AML-193 (cell line): ENCODE data around the gene STAT5B.
A peak's percentile ranks its signal among the peaks of the same experiment; 100 is the strongest.

Experiments used
- DNase-seq, 2 experiments: peaks; one replicate each; lab custom pipeline; 2025; lab: John Stamatoyannopoulos, UW

Gene STAT5B

GRCh38 chr17:42179911-42180410, 96.2 kb downstream of the STAT5B start:
- no peak for DNase-seq

DNA sequence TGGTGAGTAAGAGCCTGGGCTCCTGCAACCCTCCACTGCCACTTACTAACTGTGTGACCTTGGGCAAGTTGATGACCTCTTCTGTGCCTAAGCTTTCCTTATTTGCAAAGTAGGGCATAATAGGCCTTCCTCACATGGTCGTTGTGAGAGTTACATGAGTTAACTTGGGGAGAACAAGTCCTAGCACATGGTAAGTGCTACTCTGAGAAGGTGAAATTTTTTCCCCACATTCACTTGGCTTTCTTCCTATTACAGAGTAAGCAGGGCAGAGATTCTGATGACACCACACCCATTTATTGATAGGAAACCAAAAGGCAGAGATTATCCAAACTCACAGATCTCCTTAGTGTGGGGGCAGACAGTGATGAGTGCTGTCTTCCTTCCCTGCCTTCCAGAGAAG, 96.9 kb downstream of the STAT5B start:
- DNase-seq: no peak

DNA sequence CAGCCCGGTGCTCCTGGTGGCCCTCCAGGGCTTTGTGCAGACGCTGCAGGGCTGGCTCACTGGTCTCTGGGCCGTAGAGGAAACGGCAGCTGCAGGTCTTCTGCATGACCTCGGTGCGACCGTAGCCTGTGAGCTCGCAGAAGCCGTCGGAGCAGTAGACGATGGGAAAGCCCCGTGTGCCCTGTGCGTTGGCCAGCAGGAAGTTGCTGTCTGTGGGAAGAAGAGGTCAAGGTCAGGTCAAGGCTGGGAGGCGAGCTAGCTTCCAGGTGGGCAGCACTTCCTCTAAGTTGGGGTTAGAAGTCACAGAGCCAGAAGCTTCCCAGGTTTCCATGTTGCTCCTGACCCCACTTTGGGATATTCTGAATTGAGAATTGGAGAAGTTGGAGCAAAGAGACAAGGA, 97.4 kb downstream of the STAT5B start:
- no peak for DNase-seq

DNA sequence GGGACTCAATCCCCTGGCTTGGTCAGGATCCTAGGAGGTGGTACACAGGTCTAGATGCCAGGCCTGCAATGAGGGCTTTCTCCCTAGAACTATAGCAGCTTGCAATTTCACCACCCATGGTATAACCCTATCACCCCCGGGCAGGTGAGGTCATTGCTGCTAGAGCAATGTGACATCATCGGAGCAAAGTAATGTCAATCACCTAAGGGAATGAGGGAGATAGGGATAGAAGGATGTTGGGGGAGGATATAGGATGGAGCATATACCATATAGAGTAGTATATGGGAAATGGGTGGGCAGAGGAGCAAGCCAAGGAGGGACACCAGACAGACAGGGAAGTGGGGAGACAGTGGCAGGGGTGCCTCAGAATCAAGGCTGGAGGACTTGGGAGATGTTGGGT, 98.5 kb downstream of the STAT5B start:
- DNase-seq: no peak

- no peak for DNase-seq
Measured at GRCh38 chr17:42174126-42174783, 101.9 kb downstream of the STAT5B start.

DNA sequence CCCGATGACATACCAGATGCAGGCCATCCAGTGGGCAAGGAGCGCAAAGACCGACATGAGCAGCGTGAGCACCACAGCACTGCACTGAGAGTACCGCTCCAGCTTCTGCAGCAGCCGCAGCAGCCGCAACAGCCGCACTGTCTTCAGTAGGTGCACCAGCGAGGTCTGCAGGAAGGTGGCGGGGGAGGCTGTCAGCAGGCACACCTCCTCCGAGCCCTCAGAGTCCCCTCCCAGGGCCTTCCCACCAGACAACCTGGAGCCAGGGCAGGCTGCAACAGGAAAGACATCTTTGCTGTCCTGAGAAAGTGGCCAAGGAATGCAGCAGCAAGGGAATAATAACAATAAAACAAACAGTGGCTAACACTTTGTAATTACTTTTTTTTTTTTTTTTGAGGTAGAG, 104.4 kb downstream of the STAT5B start:
- no peak for DNase-seq

DNA sequence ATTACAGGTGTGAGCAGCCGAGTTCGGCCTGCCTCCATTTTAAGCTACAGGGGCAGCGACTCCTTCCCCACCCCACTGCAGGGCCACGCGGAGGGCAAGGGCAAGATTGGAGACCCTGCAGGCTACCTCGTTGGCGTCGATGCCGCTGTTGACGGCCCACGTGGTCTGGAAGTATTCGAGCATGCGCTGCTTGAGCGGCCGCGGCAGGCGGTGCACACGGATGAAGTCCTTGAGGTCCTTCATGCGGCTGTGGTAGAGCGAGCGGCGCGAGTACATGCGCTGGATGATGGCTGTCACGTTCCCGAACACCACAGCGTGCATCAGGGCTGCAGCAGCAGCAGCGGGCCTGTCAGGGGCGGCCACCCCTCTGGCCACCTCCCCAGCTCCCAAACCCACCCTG, 106.8 kb downstream of the STAT5B start:
- DNase-seq: no peak

- DNase-seq: no peak
Measured at GRCh38 chr17:42167807-42168206, 108.4 kb downstream of the STAT5B start.

DNA sequence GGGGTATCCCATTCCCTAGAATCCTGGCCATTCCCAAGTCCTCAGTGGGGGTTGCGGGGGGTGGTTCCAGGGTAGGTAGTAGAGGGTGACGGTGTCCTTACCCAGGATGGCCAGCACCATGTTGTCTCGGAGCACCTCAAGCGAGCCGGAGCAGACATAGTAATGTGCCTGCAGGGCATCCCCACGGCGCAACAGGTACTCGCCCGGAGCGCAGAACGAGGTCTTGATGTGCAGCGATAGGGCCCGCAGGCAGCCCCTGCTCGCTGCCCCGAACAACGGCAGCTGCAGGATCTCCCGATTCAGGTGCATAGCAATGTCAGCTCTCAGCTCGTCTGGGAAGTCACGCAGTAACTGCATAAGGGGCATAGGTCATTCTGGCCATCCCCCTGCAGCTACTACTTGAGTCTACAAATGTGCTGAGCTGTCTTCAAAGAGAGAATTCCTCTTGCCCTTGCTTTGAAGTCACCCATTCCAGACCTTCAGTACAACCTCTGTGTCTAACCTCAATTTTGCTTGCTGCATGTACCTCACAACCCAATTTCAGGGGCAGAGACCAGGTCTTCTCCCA, 109.9 kb downstream of the STAT5B start:
- no peak for DNase-seq

DNA sequence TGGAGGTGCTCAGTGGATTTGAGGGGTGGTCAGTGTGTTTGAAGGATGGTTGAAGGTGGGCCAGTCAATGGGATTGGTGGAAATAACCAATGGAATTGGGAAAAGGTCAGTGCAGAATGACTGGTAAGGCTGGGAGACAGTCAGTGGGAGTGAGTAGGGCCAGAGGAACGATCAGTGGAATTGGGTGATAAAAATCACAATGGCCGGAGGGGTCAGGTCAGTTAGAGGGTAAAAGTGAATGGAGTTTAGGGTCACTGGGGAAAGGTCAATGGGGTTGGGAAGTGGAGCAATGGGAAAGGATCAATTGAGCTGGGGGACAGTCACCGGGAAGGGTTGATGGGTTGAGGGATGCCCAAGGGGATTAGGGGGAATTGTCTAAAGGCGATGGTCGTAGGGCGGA, 110.4 kb downstream of the STAT5B start:
- DNase-seq: no peak

DNA sequence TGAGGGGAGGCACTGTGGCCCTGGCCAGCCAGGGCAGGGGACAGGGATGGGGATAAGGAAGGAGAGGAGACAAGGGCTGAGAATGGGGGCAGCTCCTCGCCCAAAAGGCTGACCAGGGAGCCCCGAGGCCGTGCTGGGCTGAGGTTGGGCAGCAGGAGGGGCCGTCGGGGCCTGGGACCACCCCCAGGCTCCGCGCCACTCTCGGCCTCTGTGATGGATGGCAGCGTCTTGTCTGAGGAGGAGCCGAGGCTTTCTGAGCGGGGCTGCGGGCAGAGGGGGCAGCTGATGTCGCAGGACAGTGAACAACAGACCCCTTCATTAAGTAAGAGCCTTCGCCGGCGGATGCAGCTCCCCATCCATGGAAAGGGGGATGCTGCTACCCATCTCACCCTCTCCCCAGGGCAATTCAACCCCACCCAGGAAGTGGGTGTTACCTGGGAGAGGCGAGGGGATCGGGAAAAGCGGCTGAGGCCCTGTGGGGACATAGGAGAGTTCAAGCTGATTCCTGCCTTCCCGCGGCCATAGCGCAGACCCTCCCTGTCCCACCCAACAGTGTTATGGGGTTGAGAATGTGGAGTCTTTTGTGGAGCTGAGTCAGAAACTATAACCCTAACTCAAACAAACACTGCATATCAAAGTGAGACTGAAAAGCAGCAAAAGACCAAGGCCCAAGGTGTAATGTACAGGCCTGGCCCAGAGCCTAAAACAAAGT, 112.3 kb downstream of the STAT5B start:
- DNase-seq: no peak

DNA sequence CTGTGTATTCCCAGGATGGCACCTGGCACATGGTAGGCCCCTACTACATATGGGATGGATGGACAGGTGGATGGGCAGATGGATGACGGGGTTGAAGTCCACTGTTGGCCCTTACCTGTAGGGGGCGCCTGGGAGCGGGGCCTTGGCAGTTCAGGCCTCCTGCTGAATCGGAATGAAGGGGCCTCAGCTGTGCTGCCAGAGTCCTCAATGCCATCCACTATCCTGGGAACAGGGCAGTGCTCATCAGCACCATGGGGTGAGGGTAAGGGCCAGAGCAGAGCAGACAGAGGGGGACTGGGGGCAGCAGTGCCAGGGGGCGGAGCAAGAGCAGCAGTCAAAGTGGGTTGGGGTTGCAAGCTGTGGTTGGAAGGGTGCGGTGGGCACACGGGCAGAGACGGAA, 113.1 kb downstream of the STAT5B start:
- no peak for DNase-seq

DNA sequence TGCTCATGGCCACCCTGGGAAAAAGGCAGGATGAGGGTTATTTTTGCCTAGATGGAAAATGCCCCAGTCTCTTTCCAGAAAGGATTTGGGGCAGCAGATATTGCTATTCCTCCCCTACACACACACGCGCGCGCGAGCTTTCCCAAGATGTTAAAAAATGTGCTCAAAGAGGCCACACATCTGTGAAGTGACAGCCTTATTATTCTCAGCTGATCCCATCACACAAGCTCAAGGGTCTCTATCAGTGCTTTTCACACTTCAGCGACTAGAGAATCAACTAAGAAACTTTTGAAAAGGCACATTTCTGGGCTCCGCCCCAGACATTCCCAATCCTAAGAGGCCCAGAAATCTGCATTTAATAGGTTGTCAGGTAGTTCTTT, 115.7 kb downstream of the STAT5B start:
- no peak for DNase-seq

GRCh38 chr17:42159796-42160530, 116.2 kb downstream of the STAT5B start:
- no peak for DNase-seq

GRCh38 chr17:42155614-42156045, 120.6 kb downstream of the STAT5B start:
- DNase-seq: no peak

DNA sequence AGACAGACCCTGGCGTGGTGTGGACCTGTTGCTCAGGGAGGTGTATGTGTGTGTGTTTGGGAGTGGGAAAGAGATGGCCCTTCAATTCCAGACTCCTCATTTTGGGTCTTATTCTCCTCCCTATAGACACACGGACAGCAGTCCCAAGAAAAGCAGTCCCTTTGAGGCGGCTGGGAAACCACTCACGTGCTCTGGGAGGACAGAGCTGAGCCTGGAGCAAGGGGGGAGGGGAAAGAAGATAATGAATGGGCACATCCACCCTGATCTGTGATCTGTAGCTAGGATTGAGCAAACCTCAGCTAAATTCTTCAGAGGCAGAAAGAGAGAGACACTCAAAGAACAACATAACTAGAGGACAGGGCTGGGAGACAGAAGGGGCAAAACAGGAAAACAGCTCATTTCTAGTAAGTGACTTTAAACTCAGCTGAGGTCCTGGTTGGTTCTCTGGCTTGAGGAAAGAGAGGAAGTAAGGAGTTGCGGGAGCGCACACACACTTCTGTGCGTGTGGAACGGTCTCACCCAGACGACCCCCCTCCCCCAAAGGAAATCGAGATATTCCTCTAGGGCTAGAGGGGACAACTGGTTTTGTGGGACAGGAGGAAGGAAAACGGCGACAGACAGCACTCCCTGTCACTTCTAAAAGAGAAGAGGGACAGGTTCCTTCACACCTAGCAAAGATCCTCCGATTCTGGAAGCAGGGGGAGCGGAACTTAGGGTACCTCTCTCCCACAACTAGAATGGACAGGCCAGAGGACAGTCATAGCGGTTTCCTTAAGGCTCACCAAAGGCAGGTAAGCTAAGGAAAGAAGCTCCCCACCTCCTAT, 122.1 kb downstream of the STAT5B start:
- DNase-seq: peak; percentile 54 to 65
